Endothelial cell of umbilical vein (primary cell): ENCODE results near the gene CEP120. TPM values are rescaled to one million over a fixed set of nuclear protein-coding genes. Genes with fewer than 3 reads are reported as not detected.

Experiments
- BruUV-seq: library from RNA; stranded (reverse); fragments of 400-500 nt; replicated peaks from 2 replicates; lab custom pipeline; 2021; lab: Mats Ljungman, UMichigan
- CTCF ChIA-PET: fragments of 300-600, 350-600 bp; sonication (Branson Sonifier 250); formaldehyde crosslinking; loops from one replicate; lab custom pipeline; 2021; ENCODE audit warnings: antibody characterized with exemption, inconsistent platforms; lab: Charles Lee
- POLR2A ChIA-PET: fragments of 300-600, 350-600 bp; sonication (Branson Sonifier 250); formaldehyde crosslinking; loops from one replicate; lab custom pipeline; 2021; ENCODE audit warnings: antibody characterized with exemption, inconsistent platforms; lab: Charles Lee
- DNase-seq: peaks from one replicate; pipeline ENCODE4 v3.0.0-alpha.2; 2011; ENCODE audit warnings: low read depth, low spot score
- FAIRE-seq: peaks from 2 replicates; lab custom pipeline; 2011; peaks lifted over from hg19 to GRCh38; lab: Jason Lieb, UNC
- H2AFZ ChIP-seq: 2 replicates; pipeline ENCODE4 v1.6.0; 2012; ENCODE audit warnings: low read depth, low read length, control low read depth, inconsistent platforms
- H3K27ac ChIP-seq: 2 replicates; pipeline ENCODE4 v1.5.1; 2011; ENCODE audit warnings: low read depth, mild to moderate bottlenecking, control low read depth, low read length, moderate library complexity; ENCODE audit not compliant: insufficient read depth
- H3K27me3 ChIP-seq, 2 experiments: 2 replicates each; pipeline versions ENCODE4 v1.6.0 to v1.6.1; 2011; ENCODE audit warnings: low read length in 2 of 2, mixed read lengths in 1 of 2; ENCODE audit not compliant: control insufficient read depth in 2 of 2, insufficient read depth in 2 of 2
- H3K36me3 ChIP-seq, 2 experiments: 2 replicates in 1 of 2; 3 replicates in 1 of 2; pipeline ENCODE4 v1.5.1; 2011; ENCODE audit warnings: low read length in 2 of 2, mild to moderate bottlenecking in 1 of 2, moderate library complexity in 1 of 2; ENCODE audit not compliant: control insufficient read depth in 2 of 2, insufficient read depth in 2 of 2; ENCODE audit errors: extremely low read depth in 1 of 2
- H3K4me1 ChIP-seq: 3 replicates; pipeline ENCODE4 v1.5.1; 2011; ENCODE audit warnings: mild to moderate bottlenecking, low read length; ENCODE audit not compliant: control insufficient read depth, insufficient read depth; ENCODE audit errors: extremely low read depth
- H3K4me2 ChIP-seq: 2 replicates; pipeline ENCODE4 v1.6.1; 2011; ENCODE audit warnings: low read length, control low read depth, mixed read lengths; ENCODE audit not compliant: insufficient read depth
- H3K4me3 ChIP-seq, 3 experiments: fragments of 200-600 bp in 1 of 3; sonication (generic), shearing (Covaris generic) in 1 of 3; replicated peaks in 1 of 3; 2 replicates each; pipeline ENCODE4 v1.5.1; 2011 to 2016; ENCODE audit warnings: control low read depth in 3 of 3, low read length in 3 of 3, mild to moderate bottlenecking in 2 of 3, inconsistent platforms in 1 of 3, low read depth in 1 of 3, moderate library complexity in 1 of 3; ENCODE audit not compliant: insufficient read depth in 1 of 3
- H3K79me2 ChIP-seq: 2 replicates; pipeline ENCODE4 v1.6.0; 2012; ENCODE audit warnings: low read length, inconsistent platforms; ENCODE audit not compliant: control insufficient read depth, insufficient read depth
- H3K9ac ChIP-seq: replicated peaks from 2 replicates; pipeline ENCODE3; 2011; ENCODE audit warnings: low read length, control low read depth; ENCODE audit not compliant: insufficient read depth; ENCODE audit errors: extremely low read depth
- H3K9me1 ChIP-seq: replicated peaks from 3 replicates; pipeline ENCODE4 v1.6.0; 2011; ENCODE audit warnings: mild to moderate bottlenecking, low read length; ENCODE audit not compliant: control insufficient read depth, insufficient read depth; ENCODE audit errors: extremely low read depth
- H3K9me3 ChIP-seq: replicated peaks from 2 replicates; pipeline ENCODE4 v1.5.1; 2012; ENCODE audit warnings: low read length, inconsistent platforms; ENCODE audit not compliant: control insufficient read depth, insufficient read depth
- H4K20me1 ChIP-seq: replicated peaks from 2 replicates; pipeline ENCODE3; 2011; ENCODE audit warnings: mild to moderate bottlenecking, low read length; ENCODE audit not compliant: control insufficient read depth, insufficient read depth; ENCODE audit errors: extremely low read depth
- EZH2 ChIP-seq: IDR thresholded peaks from 2 replicates; pipeline ENCODE4 v1.6.1; 2012; ENCODE audit warnings: borderline replicate concordance, low read depth, mild to moderate bottlenecking, moderate library complexity, low read length, inconsistent platforms; ENCODE audit not compliant: severe bottlenecking
- FOS ChIP-seq: IDR thresholded peaks from 2 replicates; pipeline ENCODE4 v1.6.1; 2011; ENCODE audit warnings: mild to moderate bottlenecking, low read length, moderate library complexity, borderline replicate concordance; ENCODE audit not compliant: insufficient read depth
- GATA2 ChIP-seq: IDR thresholded peaks from 2 replicates; pipeline ENCODE4 v1.7.0; 2011; ENCODE audit warnings: low read depth, mild to moderate bottlenecking, moderate library complexity, mixed read lengths, low read length; ENCODE audit not compliant: insufficient read length, insufficient read depth
- JUN ChIP-seq: IDR thresholded peaks from 2 replicates; pipeline ENCODE4 v1.6.1; 2011; ENCODE audit warnings: borderline replicate concordance, low read depth; ENCODE audit not compliant: insufficient read length, insufficient read depth
- MYC ChIP-seq: IDR thresholded peaks from one replicate; pipeline ENCODE4 v1.6.1; 2011; ENCODE audit warnings: mild to moderate bottlenecking, low read depth, low read length
- POLR2A ChIP-seq: IDR thresholded peaks from 2 replicates; pipeline ENCODE4 v1.6.1; 2012; ENCODE audit warnings: low read depth, mild to moderate bottlenecking, control low read depth, low read length
- POLR2AphosphoS5 ChIP-seq: IDR thresholded peaks from 2 replicates; pipeline ENCODE4 v1.6.1; 2012; ENCODE audit warnings: low read depth, mild to moderate bottlenecking, control low read depth, low read length, moderate library complexity; ENCODE audit not compliant: insufficient read depth
- dilution Hi-C: fragments of 300-500 bp; cut with MboI; formaldehyde crosslinking; loops from one replicate; pipeline ENCODE4 v1.15.0; 2019; ENCODE audit warnings: low sequenced_read_pairs; ENCODE audit not compliant: extremely low pct_ligation_motif_present
- intact Hi-C: fragments of 100-400 bp; cut with micrococcal nuclease; formaldehyde crosslinking; loops from one replicate; pipeline ENCODE4 v1.10.0; 2022
- polyA plus RNA-seq, 4 experiments: library from polyadenylated mRNA; depleted of rRNA in 3 of 4; stranded (reverse) in 3 of 4; unstranded in 1 of 4; fragments of >200 nt; gene quantifications; 2 replicates each; pipeline versions ENCODE4 v1.2.1 to v1.2.3, GENCODE V29; 2011 to 2012; ENCODE audit warnings: missing spikeins in 1 of 4
- total RNA-seq: library from RNA; stranded (reverse); gene quantifications from 2 replicates; pipeline ENCODE4 v1.2.3, GENCODE V29; 2021
- TF ChIP-seq, protein P1 (sequence below): IDR thresholded peaks from 2 replicates; pipeline ENCODE4 v1.6.1; 2011; ENCODE audit not compliant: insufficient read depth, insufficient read length
- TF ChIP-seq, protein P2 (sequence below), 2 donors: IDR thresholded peaks; 1 replicate in 1 of 2; 2 replicates in 1 of 2; pipeline ENCODE4 v1.5.1; 2011; ENCODE audit warnings: low read length in 2 of 2, mild to moderate bottlenecking in 2 of 2, moderate library complexity in 2 of 2, control low read depth in 1 of 2, inconsistent platforms in 1 of 2, low read depth in 1 of 2; ENCODE audit not compliant: insufficient read depth in 1 of 2; ENCODE audit errors: extremely low read depth in 1 of 2

Gene CEP120
- total and polyA plus RNA-seq, 2 donors (not counting 3 experiments of a cell fraction or from before 2014, with no cell fraction given), result 6.6 to 18.8 TPM

DNA sequence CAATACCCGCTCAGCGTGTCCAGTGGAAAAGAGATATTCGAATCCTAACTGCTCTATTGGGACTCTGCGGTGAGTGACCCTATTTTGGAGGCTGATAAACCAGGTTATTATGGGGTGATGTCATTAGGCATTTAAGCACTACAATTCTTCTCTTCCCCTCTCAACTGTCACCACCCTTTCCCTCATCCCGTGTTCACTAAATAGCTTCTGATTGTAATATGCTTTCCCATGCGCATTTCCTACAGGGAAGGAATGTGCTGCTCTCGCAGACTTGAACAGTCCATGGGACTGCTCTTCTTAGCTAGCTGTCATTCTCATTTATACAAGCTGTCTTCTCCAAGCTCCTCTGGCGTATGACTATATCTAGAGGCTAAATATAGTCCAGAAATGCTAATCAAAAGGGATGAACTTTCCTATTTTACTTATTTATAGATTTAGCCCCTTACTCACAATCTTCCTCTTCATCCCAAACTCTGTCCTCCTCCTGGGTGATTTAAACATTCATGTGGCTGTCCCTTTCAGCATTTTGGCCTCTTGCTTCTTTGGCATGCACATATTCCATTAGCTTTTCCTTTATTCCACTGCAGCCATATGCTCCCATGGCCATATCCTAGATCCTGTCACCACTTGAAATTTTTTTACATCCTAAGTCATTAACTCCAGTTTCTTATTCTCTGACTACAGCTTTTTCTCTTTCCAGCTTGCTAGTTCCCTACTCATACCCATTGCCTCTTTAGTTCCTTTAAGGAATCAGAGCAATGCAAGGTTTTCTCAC lies 49.1 kb upstream of the CEP120 start:
- Histone ChIP-seq H3K27ac (no peak overlapping the region), H3K4me3 (no peak overlapping the region), H3K36me3 (no peaks in the 10 kb centered on the region), H3K4me1 (no peaks in the 10 kb centered on the region), H3K79me2 (no peaks in the 10 kb centered on the region), H3K9me1 (no peaks in the 10 kb centered on the region), H4K20me1 (no peaks in the 10 kb centered on the region), H3K4me2 (no peak overlapping the region), H3K27me3 (peaks cover 7 to 18% of the 10 kb centered on the region in 2 experiments), H3K9ac (no peak overlapping the region), H2AFZ (no peak overlapping the region), H3K9me3 (no peaks in the 10 kb centered on the region)
- CTCF ChIA-PET, result no interaction called here
- no peak for FAIRE-seq
- intact Hi-C loops (no loop called here), dilution Hi-C loops (no loop called here)
- no TSS peak for BruUV-seq
- POLR2A ChIA-PET, result no interaction called here
- DNase-seq, result no peak
- TF ChIP-seq FOS (no peak), JUN (no peak), MYC (no peak), POLR2A (no peak), POLR2AphosphoS5 (no peak), EZH2 (no peak), GATA2 (no peak)
- TF ChIP-seq, protein P1, sequence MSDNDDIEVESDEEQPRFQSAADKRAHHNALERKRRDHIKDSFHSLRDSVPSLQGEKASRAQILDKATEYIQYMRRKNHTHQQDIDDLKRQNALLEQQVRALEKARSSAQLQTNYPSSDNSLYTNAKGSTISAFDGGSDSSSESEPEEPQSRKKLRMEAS, result no peak
- TF ChIP-seq, protein P2, sequence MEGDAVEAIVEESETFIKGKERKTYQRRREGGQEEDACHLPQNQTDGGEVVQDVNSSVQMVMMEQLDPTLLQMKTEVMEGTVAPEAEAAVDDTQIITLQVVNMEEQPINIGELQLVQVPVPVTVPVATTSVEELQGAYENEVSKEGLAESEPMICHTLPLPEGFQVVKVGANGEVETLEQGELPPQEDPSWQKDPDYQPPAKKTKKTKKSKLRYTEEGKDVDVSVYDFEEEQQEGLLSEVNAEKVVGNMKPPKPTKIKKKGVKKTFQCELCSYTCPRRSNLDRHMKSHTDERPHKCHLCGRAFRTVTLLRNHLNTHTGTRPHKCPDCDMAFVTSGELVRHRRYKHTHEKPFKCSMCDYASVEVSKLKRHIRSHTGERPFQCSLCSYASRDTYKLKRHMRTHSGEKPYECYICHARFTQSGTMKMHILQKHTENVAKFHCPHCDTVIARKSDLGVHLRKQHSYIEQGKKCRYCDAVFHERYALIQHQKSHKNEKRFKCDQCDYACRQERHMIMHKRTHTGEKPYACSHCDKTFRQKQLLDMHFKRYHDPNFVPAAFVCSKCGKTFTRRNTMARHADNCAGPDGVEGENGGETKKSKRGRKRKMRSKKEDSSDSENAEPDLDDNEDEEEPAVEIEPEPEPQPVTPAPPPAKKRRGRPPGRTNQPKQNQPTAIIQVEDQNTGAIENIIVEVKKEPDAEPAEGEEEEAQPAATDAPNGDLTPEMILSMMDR (IDR thresholded peaks at IDR 0.05; ENCODE audit: extremely low read depth in 1 of 2, insufficient read depth in 1 of 2, low read depth in 1 of 2, low read length in 2 of 2), result no peak
